NCI-H510A treated with DMSO at 0.1 percent for 48 hours (cell line): Measurements from ENCODE around the gene TAS2R40.

Source experiments
- DNase-seq: peaks from one replicate; lab custom pipeline; 2025; lab: John Stamatoyannopoulos, UW

The TAS2R40 gene

DNA sequence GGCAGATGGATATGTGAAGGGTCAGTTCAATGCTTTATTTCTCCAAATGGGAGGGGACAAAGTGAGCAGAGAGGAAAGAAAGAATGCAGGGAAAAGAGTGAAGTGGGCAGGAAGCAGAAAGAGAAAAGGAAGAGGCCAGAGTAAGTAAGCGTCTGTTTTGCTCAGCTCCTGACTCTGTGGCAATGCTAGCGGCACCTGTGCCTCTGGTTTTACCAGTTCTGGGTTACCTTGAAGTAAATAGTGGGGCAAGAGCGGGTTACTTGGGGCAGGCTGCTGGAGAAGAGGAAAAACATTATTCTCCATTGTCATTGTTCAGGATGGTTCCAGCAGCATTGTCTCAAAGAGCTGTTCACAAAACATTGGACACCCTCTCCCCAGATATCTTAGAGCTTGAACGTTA is 1.9 kb downstream of the TAS2R40 start:
- no peak for DNase-seq

DNA sequence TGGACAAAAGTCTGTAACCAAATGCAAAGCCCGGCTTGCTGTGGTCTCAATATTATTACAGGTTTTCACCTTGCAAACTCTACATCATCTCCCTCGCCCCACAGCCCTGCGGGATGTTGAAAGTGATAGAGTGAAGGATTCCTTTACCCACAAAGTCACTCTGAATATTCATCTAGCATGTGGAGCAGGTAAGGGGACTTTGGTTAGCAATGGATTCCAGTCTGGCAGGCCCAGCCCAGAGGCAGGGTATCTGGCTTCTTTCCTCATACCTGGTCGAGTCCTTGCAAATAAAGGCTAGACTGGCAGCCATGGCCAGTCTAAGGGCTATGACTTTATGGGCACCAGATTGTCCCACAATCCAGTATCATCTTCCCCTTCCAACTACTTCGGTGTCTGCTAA is 3.2 kb downstream of the TAS2R40 start:
- no peak for DNase-seq

- DNase-seq = no peak
Measured at GRCh38 chr7:143227806-143228205, 6.0 kb downstream of the TAS2R40 start.

DNA sequence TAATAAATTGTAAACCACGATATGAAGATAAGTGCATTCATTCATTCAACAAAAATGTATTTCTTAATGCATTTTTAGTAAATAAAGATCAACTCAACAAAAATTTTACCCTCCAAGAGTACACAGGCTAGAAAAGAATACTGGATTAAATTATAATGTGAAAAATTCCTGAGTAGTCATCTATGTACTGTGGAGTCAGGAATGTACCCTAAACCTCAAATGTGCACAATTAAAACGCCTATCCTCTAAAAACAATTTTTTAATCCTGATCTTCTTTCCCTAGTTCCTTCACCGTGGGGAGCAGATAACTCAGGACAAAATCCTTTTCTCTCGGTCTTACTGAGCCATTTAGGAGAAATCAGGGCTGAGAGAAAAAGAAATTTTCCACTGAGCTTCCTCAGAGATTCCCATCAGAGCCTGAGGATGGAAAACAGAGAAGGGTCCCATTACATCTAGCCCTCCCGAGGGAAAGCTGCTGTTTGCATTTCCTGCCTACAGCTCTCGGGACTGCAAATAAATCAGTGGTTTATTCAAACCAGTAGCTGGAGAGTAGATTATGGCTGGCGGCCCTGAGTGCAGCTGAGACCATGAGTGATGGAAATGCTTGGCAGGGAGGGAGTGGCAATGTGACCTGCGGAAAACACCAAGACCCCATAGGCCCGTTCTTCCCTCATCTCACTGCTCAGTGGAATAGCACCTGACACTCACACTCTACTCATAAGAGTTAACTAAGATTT is 7.4 kb downstream of the TAS2R40 start:
- no peak for DNase-seq

DNA sequence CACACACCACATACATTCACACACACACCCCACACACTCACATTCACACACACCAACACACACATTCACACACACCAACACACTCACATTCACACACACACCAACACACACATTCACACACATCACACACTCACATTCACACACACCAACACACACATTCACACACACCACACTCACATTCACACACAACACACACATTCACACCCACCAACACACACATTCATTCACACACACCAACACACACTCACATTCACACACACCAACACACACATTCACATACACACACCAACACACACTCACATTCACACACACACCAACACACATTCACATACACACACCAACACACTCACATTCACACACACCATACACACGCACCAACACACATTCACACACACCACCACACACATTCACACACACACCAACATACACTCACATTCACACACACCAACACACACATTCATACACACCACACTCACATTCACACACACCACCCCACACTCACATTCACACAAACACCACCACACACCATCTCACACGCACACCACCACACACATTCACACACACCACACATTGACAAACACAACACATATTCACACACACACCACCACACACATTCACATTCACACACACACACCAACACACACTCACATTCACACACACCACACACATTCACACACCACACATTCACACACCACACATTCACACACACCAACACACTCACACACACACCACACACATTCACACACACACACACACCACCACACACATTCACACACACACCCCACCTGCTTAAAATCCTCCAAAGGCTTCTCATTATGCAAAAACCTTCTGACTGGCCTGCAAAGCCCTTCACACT is 9.0 kb downstream of the TAS2R40 start:
- no peak for DNase-seq

DNA sequence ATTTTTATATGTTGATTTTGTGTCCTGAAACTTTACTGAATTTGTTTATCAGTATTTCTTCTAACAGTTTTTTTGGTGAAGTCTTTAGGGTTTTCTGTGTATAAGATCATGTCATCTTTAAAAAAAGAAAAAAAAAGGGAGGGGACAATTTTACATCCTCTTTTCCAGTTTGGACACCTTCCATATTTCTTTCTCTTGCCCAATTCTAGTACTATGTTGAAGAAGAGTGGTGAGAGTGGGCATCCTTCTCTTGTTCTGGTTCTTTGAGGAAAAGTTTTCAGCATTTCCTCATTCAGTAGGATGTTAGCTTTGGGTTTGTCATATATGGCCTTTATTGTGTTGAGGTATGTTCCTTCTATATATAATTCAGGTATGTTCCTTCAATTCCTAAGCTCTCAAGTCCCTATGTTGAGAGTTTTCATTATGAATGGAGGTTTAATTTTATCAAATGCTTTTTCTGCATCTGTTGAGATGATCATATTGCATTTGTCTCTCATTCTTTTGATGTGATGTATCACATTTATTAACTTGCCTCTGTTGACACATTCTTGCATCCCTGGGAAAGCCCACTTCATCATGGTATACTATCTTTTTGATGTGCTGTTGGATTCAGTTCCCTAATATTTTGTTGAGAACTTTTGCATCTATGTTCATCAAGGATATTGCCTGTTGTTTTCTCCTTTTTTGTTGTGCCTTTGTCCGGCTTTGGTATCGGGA is 12.1 kb downstream of the TAS2R40 start:
- DNase-seq = no peak

GRCh38 chr7:143234533-143234875 is 12.7 kb downstream of the TAS2R40 start:
- DNase-seq = no peak

DNA sequence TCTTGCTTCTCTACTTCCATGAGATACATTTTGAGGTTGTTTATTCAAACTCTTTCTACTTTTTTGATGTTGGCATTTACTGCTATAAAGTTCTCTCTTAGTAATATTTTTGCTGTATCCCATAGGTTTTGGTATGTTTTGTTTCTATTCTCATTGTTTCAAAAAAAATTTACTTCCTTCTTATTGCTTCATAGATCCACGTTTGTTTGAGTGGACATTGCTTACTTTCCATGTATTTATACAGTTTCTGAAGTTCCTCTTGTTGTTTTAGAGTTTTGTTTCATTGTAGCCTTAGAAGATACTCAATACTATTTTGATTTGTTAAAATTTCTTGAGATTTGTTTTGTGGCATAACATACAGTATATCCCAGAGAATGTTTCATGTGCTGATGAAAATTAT is 13.7 kb downstream of the TAS2R40 start:
- DNase-seq = no peak

DNA sequence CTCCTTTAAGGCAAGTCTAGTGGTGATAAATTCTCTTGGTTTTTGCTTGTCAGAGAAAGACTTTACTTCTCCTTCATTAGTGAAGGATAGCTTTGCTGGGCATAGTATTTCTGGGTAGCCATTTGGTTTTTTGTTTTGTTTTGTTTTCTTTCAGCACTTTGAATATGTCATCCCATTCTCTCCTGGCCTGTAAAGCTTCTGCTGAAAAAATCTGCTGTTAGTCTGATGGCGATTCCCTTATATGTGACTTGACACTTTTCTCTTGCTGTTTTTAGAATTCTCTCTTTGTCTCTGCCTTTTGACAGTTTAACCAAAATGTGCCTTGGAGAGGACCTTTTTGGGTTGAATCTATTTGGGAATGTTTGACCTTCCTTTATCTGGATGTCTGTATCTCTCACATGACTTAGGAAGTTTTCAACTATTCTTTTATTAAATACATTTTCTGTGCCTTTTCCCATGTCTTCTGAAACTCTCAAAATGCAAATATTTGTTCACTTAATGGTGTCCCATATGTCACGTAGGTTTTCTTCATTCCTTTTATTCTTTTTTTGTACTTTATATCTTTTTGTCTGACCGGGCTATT is 14.7 kb downstream of the TAS2R40 start:
- no peak for DNase-seq

DNA sequence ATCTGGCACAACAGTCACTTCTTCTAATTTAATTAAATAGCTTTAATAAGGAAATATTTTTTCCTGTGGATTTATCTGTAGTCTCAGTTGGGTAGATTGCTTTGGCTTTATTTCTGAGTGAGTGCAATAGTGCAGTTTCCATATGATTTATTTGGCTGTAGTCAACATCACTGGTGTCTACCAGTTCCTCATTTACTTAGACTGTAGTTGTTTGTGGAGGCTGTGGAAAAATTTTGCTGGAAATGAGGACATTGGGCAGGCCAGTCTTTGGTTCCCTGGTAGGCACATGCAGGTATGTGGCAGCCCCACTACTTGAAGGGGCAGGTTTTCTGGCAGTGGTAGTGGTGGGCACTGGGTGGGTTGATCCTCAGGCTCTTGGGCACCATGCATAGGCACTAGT is 15.5 kb downstream of the TAS2R40 start:
- DNase-seq = no peak

DNA sequence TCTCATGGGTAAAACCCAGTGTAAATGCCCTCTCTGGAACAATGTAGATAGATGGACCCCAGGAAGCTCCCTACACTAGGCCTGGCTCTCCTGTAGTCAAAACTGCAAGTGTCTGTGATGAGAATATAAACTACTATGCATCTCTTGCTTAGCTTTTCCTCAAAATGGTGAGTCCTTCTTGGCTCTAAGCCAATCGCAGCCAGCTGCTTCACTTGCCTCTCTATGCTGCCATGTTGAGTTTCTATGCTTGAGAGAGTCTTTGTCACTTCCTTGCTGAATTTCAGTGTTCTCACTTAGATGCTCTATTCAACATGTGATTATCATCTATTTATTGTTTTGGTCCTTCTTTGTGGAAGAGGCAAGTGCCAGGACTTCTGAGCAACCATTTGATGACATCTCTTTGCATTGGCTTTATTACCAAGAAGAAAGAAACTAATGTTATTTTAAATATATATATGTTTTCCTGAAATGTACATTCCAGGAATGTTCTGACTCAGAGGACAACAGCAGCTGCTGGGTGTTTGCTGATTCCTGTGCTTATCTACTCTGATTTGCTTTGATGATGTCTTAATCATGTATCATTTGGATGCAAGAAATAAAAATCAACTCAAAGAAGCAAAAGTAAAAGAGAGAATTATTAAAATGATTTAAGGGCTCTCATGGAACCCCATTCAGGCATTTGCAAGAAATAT is 16.6 kb downstream of the TAS2R40 start:
- DNase-seq = no peak

DNA sequence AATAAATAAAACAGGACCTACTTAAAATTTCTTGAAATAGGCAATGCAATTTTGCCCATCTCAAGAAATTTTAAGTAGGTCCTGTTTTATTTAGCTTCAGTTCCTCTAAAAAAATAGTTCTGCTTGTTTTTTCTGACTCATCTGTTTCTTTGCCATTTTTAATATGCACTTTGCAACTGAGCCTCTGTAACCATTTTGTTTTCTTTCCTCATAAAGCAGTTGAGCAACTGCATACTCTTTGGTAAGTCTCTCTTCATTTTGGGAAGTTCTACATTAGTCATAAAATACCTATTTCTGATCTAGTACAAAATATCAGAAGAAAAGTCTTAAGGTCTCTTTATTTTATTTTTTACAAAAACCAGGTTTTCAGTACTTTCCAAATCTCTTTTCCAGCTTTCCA is 18.0 kb downstream of the TAS2R40 start:
- DNase-seq = no peak

- DNase-seq = peak; percentile 62
Measured at GRCh38 chr7:143240291-143241168, 18.7 kb downstream of the TAS2R40 start.

DNA sequence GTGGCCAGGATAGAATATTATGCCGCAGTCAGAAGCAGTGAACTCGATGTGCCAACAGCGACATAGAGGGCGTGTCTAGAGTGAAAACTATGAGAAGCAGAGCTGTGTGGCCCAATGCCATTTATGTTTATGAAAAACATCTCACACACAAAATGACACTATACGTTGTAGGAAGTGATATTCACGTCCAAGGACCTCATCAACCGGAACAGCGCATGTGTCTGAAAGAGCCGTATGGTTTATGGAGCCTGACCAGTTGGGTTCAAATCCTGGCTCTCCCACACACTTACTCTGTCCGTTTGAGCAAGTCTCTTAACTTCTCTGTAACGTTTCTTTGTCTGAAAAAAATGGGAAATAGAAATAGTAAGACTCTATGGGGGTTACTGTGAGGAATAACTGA is 20.5 kb downstream of the TAS2R40 start:
- DNase-seq = no peak

DNA sequence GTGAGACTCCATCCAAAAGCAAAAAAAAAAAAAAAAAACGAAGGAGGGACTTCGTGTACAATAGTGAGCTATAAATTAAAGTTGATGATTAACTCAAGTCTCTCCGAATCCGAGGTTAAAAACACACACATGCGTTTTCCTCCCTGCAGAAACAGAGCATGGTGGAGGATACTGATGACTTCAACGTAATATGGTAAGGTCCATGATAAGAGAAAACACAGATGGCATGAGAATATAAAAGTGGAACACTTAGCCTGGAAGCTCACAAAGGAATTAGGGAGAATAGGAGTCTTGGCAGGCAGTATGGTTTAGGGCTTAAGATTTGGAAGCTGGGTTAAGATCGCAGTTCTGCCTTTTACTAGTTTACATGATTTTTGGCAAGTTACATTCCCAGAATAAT is 21.3 kb downstream of the TAS2R40 start:
- no peak for DNase-seq

GRCh38 chr7:143243614-143244013 is 21.8 kb downstream of the TAS2R40 start:
- no peak for DNase-seq

DNA sequence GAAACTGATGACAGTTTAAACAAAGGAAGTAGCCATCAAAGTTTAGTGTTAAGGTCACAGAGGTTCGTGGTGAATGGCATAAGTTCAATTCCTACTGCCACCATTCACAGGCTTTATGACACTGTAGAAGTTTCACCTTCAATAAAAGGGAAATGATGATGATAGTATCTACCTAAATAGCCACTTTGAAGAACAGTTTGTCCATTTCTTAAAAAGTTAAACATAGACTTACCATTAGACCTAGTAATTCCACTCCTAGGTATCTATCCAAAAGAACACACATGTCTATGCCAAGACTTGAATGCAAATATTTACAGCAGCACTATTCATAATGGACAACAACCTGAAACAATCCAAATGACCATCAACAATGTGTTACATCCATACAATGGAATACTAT is 22.5 kb downstream of the TAS2R40 start:
- DNase-seq = no peak

- no peak for DNase-seq
Measured at GRCh38 chr7:143245123-143245522, 23.3 kb downstream of the TAS2R40 start.

DNA sequence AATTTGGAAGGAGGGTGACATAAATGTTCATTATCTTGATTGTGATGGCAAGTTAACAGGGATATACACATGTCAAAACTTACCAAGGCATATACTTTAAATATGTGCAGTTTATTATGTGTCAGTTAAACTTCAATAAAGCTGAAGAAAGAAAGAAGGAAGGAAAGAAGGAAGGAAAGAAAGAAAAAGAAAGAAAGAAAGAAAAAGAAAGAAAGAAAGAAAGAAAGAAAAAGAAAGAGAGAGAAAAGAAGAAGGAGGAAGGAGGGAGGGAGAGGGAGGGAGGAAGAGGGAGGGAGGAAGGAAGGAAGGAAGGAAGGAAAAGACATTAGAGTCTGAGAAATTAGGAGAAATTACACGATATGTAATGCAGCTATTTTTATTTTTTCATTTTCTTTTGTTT is 25.5 kb downstream of the TAS2R40 start:
- DNase-seq = no peak

- no peak for DNase-seq
Measured at GRCh38 chr7:143248761-143249354, 27.0 kb downstream of the TAS2R40 start.

- no peak for DNase-seq
Measured at GRCh38 chr7:143250199-143250598, 28.4 kb downstream of the TAS2R40 start.
